H1 (cell line): ENCODE results near the gene ZFP14. TPM values are rescaled to one million over a fixed set of nuclear protein-coding genes. Genes with fewer than 3 reads are reported as not detected.

Experiments
- CTCF ChIA-PET: fragments of 300-600 bp; sonication (Branson Sonifier 250); formaldehyde crosslinking; loops from one replicate; lab custom pipeline; 2021; ENCODE audit not compliant: partially characterized antibody; lab: Charles Lee
- POLR2A ChIA-PET: fragments of 300-600 bp; sonication (Branson Sonifier 250); formaldehyde crosslinking; loops from one replicate; lab custom pipeline; 2021; ENCODE audit warnings: inconsistent platforms; ENCODE audit not compliant: partially characterized antibody; lab: Charles Lee
- DNase-seq, 2 experiments: peaks; one replicate each; pipeline versions ENCODE4 v3.0.0 to v3.0.0-alpha.2; 2010 to 2022; ENCODE audit warnings: low spot score in 2 of 2, low read depth in 1 of 2, mixed read lengths in 1 of 2
- FAIRE-seq: peaks from 2 replicates; lab custom pipeline; 2011; peaks lifted over from hg19 to GRCh38; lab: Jason Lieb, UNC
- H2AFZ ChIP-seq: 2 replicates; pipeline ENCODE4 v1.8.1; 2012; ENCODE audit warnings: low read length, inconsistent platforms
- H2AK5ac ChIP-seq: 2 replicates; pipeline ENCODE4 v1.6.1; 2013; ENCODE audit warnings: low read depth, low read length
- H2BK120ac ChIP-seq: replicated peaks from 2 replicates; pipeline ENCODE3; 2013; ENCODE audit warnings: low read depth, low read length, inconsistent platforms
- H2BK12ac ChIP-seq: 2 replicates; pipeline ENCODE4 v1.6.1; 2013; ENCODE audit warnings: low read depth, low read length
- H2BK15ac ChIP-seq: 2 replicates; pipeline ENCODE4 v1.6.1; 2013; ENCODE audit warnings: low read length
- H2BK20ac ChIP-seq: 2 replicates; pipeline ENCODE4 v1.6.1; 2013; ENCODE audit warnings: low read length
- H2BK5ac ChIP-seq: 2 replicates; pipeline ENCODE4 v1.6.1; 2013; ENCODE audit warnings: low read depth, low read length
- H3K14ac ChIP-seq: 2 replicates; pipeline ENCODE4 v1.6.1; 2013; ENCODE audit warnings: inconsistent platforms; ENCODE audit not compliant: insufficient read length
- H3K18ac ChIP-seq: 2 replicates; pipeline ENCODE4 v1.6.1; 2013; ENCODE audit warnings: low read length; ENCODE audit errors: extremely low read depth
- H3K23ac ChIP-seq: 2 replicates; pipeline ENCODE4 v1.6.1; 2013; ENCODE audit warnings: inconsistent platforms; ENCODE audit not compliant: insufficient read length
- H3K23me2 ChIP-seq: 2 replicates; pipeline ENCODE4 v1.6.1; 2013; ENCODE audit warnings: low read depth, low read length
- H3K27ac ChIP-seq: 2 replicates; pipeline ENCODE4 v1.6.1; 2011; ENCODE audit warnings: low read depth, low read length, inconsistent platforms
- H3K27me3 ChIP-seq, 4 experiments: replicated peaks in 1 of 4; 1 replicate in 1 of 4; 2 replicates in 3 of 4; pipeline versions ENCODE4 v1.6.1 to v1.8.1; 2011 to 2013; ENCODE audit warnings: low read length in 3 of 4, mild to moderate bottlenecking in 3 of 4, inconsistent platforms in 2 of 4, mixed read lengths in 2 of 4, moderate library complexity in 1 of 4; ENCODE audit not compliant: control insufficient read depth in 3 of 4, insufficient read depth in 3 of 4; ENCODE audit errors: extremely low read depth in 1 of 4
- H3K36me3 ChIP-seq, 4 experiments: 2 replicates each; pipeline versions ENCODE4 v1.6.1 to v1.8.1; 2011 to 2013; ENCODE audit warnings: mild to moderate bottlenecking in 4 of 4, low read length in 3 of 4, moderate library complexity in 2 of 4, control low read depth in 1 of 4, inconsistent platforms in 1 of 4; ENCODE audit not compliant: insufficient read depth in 4 of 4, control insufficient read depth in 2 of 4
- H3K4ac ChIP-seq: replicated peaks from 2 replicates; pipeline ENCODE3; 2013; ENCODE audit warnings: low read length, low read depth, mixed read lengths, inconsistent platforms; ENCODE audit not compliant: insufficient read length
- H3K4me1 ChIP-seq, 4 experiments: replicated peaks in 1 of 4; 1 replicate in 1 of 4; 2 replicates in 3 of 4; pipeline versions ENCODE4 v1.6.1 to v1.8.1; 2011 to 2013; ENCODE audit warnings: low read length in 3 of 4, inconsistent platforms in 2 of 4, mixed read lengths in 1 of 4; ENCODE audit not compliant: insufficient read depth in 4 of 4, control insufficient read depth in 3 of 4
- H3K4me2 ChIP-seq, 2 experiments: 2 replicates each; pipeline versions ENCODE4 v1.6.1 to v1.8.1; 2011 to 2013; ENCODE audit warnings: low read depth in 2 of 2, low read length in 2 of 2, control low read depth in 1 of 2, inconsistent platforms in 1 of 2, mild to moderate bottlenecking in 1 of 2; ENCODE audit not compliant: insufficient read depth in 1 of 2
- H3K4me3 ChIP-seq, 4 experiments: fragments of 200-600, 300-600 bp in 1 of 4; sonication (generic), shearing (Covaris generic), sonication (Bioruptor Twin) in 1 of 4; 2 replicates each; pipeline versions ENCODE4 v1.5.1 to v1.8.1; 2011 to 2016; ENCODE audit warnings: low read length in 4 of 4, low read depth in 3 of 4, control low read depth in 2 of 4, inconsistent platforms in 2 of 4, mild to moderate bottlenecking in 2 of 4, mixed read lengths in 1 of 4, moderate library complexity in 1 of 4; ENCODE audit not compliant: insufficient read depth in 2 of 4; ENCODE audit errors: extremely low read depth in 1 of 4
- H3K56ac ChIP-seq: replicated peaks from 2 replicates; pipeline ENCODE3; 2013; ENCODE audit warnings: low read depth, mild to moderate bottlenecking, mixed read lengths, low read length, inconsistent platforms; ENCODE audit not compliant: insufficient read length
- H3K79me1 ChIP-seq: 2 replicates; pipeline ENCODE4 v1.6.1; 2013; ENCODE audit warnings: low read depth, low read length, control low read depth
- H3K79me2 ChIP-seq, 2 experiments: 2 replicates each; pipeline versions ENCODE4 v1.6.1 to v1.8.1; 2012 to 2013; ENCODE audit warnings: low read length in 2 of 2, mild to moderate bottlenecking in 2 of 2, inconsistent platforms in 1 of 2; ENCODE audit not compliant: insufficient read depth in 2 of 2, control insufficient read depth in 1 of 2
- H3K9ac ChIP-seq, 4 experiments: replicated peaks in 1 of 4; 1 replicate in 1 of 4; 2 replicates in 3 of 4; pipeline versions ENCODE4 v1.6.1 to v1.8.1; 2011 to 2013; ENCODE audit warnings: low read depth in 3 of 4, low read length in 3 of 4, control low read depth in 2 of 4, mild to moderate bottlenecking in 2 of 4, moderate library complexity in 2 of 4, inconsistent platforms in 1 of 4; ENCODE audit errors: extremely low read depth in 1 of 4
- H3K9me3 ChIP-seq, 2 experiments: 2 replicates each; pipeline versions ENCODE4 v1.6.1 to v1.8.1; 2012 to 2013; ENCODE audit warnings: mild to moderate bottlenecking in 2 of 2, moderate library complexity in 2 of 2, control low read depth in 1 of 2, inconsistent platforms in 1 of 2, low read depth in 1 of 2, low read length in 1 of 2, mixed read lengths in 1 of 2; ENCODE audit not compliant: insufficient read depth in 2 of 2
- H4K20me1 ChIP-seq, 2 experiments: replicated peaks in 1 of 2; 2 replicates each; pipeline versions ENCODE3 to v1.8.1; 2011 to 2013; ENCODE audit warnings: inconsistent platforms in 2 of 2, low read length in 2 of 2, mild to moderate bottlenecking in 1 of 2; ENCODE audit not compliant: insufficient read depth in 2 of 2, control insufficient read depth in 1 of 2
- H4K5ac ChIP-seq: 2 replicates; pipeline ENCODE4 v1.6.1; 2013; ENCODE audit warnings: low read length, low read depth, mixed read lengths, inconsistent platforms; ENCODE audit not compliant: insufficient read length
- H4K8ac ChIP-seq: 2 replicates; pipeline ENCODE4 v1.8.0; 2013; ENCODE audit warnings: mild to moderate bottlenecking, moderate library complexity, low read length, inconsistent platforms; ENCODE audit not compliant: insufficient read depth; ENCODE audit errors: extremely low read depth
- H4K91ac ChIP-seq: replicated peaks from 2 replicates; pipeline ENCODE3; 2013; ENCODE audit warnings: low read length, mixed read lengths, inconsistent platforms; ENCODE audit not compliant: insufficient read length
- ATF3 ChIP-seq: IDR thresholded peaks from 2 replicates; pipeline ENCODE4 v1.6.1; 2011; ENCODE audit warnings: low read depth, mild to moderate bottlenecking, low read length; ENCODE audit not compliant: insufficient read depth
- CBX5 ChIP-seq: fragments of 300-800, 300-1000 bp; sonication (generic); IDR thresholded peaks from 2 replicates; pipeline ENCODE4 v1.7.1; 2016; ENCODE audit warnings: antibody characterized with exemption, low read length, low read depth
- JUND ChIP-seq: IDR thresholded peaks from 2 replicates; pipeline ENCODE4 v1.6.1; 2011; ENCODE audit warnings: mild to moderate bottlenecking, improper control_type of control experiment, low read length
- POU5F1 ChIP-seq: IDR thresholded peaks from 2 replicates; pipeline ENCODE4 v1.6.1; 2011; ENCODE audit warnings: low read depth, mild to moderate bottlenecking, low read length, moderate library complexity
- SIN3A ChIP-seq, 2 experiments: IDR thresholded peaks in 1 of 2; conservative IDR thresholded peaks in 1 of 2; 2 replicates each; pipeline ENCODE4 v1.6.1; 2011 to 2012; ENCODE audit warnings: low read length in 2 of 2, improper control_type of control experiment in 1 of 2, low read depth in 1 of 2, mild to moderate bottlenecking in 1 of 2
- SUZ12 ChIP-seq: fragments of 200-600 bp; sonication (generic); IDR thresholded peaks from 2 replicates; pipeline ENCODE4 v1.6.1; 2012; ENCODE audit warnings: mild to moderate bottlenecking, inconsistent platforms, low read length, moderate library complexity, mixed read lengths
- TCF12 ChIP-seq: IDR thresholded peaks from 2 replicates; pipeline ENCODE4 v1.6.1; 2011; ENCODE audit warnings: low read depth, mild to moderate bottlenecking, low read length
- WGBS, 2 experiments: shearing (Covaris generic) in 1 of 2; methylation state at CpG; one replicate each; pipeline versions ENCODE4 v1.1.6 to v1.1.7; 2013 to 2015; ENCODE audit warnings: low lambda C conversion rate in 2 of 2, mixed read lengths in 2 of 2, inconsistent platforms in 1 of 2, low coverage in 1 of 2, missing lambda C conversion rate in 1 of 2; ENCODE audit not compliant: insufficient replicate concordance in 2 of 2, insufficient coverage in 1 of 2, insufficient read length in 1 of 2; ENCODE audit errors: extremely low coverage in 1 of 2, missing lambda C conversion rate in 1 of 2; 5-methylcytosine and 5-hydroxymethylcytosine counted together
- polyA plus RNA-seq, 7 experiments: library from polyadenylated mRNA; depleted of rRNA in 3 of 7; stranded (reverse) in 5 of 7; unstranded in 2 of 7; fragments of >200 nt in 5 of 7; fragments of 200-250 nt in 2 of 7; gene quantifications; 1 replicate in 5 of 7; 2 replicates in 1 of 7; 4 replicates in 1 of 7; pipeline versions ENCODE4 v1.2.1 to v1.2.3, GENCODE V29; 2011 to 2013; ENCODE audit warnings: missing spikeins in 2 of 7, mixed read lengths in 2 of 7
- total RNA-seq: library from RNA; stranded (reverse); fragmentation: NEBNext Ultra II Directional; extraction: Animal tissue kit (Norgen Biotek cat#: 25700); gene quantifications from 2 replicates; pipeline ENCODE4 v1.2.1, GENCODE V29; 2021

Gene ZFP14
- total and polyA plus RNA-seq, 2 of the 8 experiments (the other 6 are each of a cell fraction or from before 2014, with no cell fraction given): 1.7 to 8.2 TPM

DNA sequence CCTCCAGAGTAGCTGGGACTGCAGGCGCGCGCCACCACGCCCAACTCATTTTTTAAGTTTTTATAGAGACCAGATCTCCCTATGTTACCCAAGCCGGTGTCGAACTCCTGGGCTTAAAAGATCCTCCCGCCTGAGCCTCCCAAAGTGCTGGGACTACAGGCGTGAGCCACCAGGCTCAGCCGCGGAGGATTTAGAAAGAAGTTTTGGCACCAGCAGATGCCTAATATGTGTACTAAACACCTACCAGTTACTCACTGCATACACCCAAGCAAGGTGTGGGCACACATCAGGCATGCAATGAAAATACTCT, 464 bp upstream of the ZFP14 start:
- Histone ChIP-seq H4K5ac (no peak overlapping the region), H2BK120ac (no peak overlapping the region), H3K9ac (no peak overlapping the region; a peak in 2 of 7 replicates), H3K4me3 (peak overlapping the region; percentile 50 to 92 (median 86)), H4K91ac (no peak overlapping the region), H3K9me3 (no peaks in the 10 kb centered on the region), H2BK12ac (no peak overlapping the region), H3K4me1 (no peaks in the 10 kb centered on the region; a peak in 1 of 7 replicates), H2BK5ac (no peak overlapping the region), H4K8ac (peak overlapping the region; percentile 59; the same call in 1 of the 2 replicates), H4K20me1 (no peaks in the 10 kb centered on the region), H3K4me2 (peak overlapping the region; percentile 64 to 81), H3K56ac (no peak overlapping the region), H3K27me3 (no peaks in the 10 kb centered on the region), H3K18ac (no peak overlapping the region), H3K23ac (no peak overlapping the region), H3K27ac (no peak overlapping the region), H2AK5ac (0 out of 2 replicates have a peak overlapping the region, but pooled peaks have one; percentile 53), H3K79me1 (no peaks in the 10 kb centered on the region), H2BK20ac (no peak overlapping the region), H3K14ac (no peak overlapping the region), H3K23me2 (peaks cover 2% of the 10 kb centered on the region), H2AFZ (0 out of 2 replicates have a peak overlapping the region, but pooled peaks have one; percentile 14), H2BK15ac (no peak overlapping the region), H3K36me3 (no peaks in the 10 kb centered on the region), H3K79me2 (peaks cover 5 to 16% of the 10 kb centered on the region in 2 experiments; a peak in 2 of 4 replicates), H3K4ac (no peak overlapping the region)
- FAIRE-seq (no peak), DNase-seq (no peak)
- ChIA-PET CTCF (interaction anchor here (1.6 kb wide), 1 partner anchor 210 kb away, joined by 4 read pairs; no protein-coding TSS in a partner anchor), POLR2A (interaction anchor here (0.7 to 4.8 kb wide), 9 partner anchors 9 to 150 kb away, joined by 3 to 31 read pairs (median 6); partner anchors contain the start of gene ZNF566)
- 87% methylated on average over 10 of the region's 10 CpGs; no CpG with 5 or more reads in 1 of the 2 experiments for WGBS, 2 experiments
- no peak for TF ChIP-seq SUZ12
- TF ChIP-seq POU5F1: no peak
- TF ChIP-seq TCF12: no peak
- TF ChIP-seq CBX5: no peak
- TF ChIP-seq ATF3: no peak
- no peak for TF ChIP-seq JUND
- TF ChIP-seq SIN3A (conservative IDR thresholded peaks at IDR 0.05 in 1 of 2, IDR thresholded peaks at IDR 0.05 in 1 of 2; ENCODE audit: low read depth in 1 of 2, low read length in 2 of 2): no peak
